C4-2B (cell line): ENCODE results near the gene ZSCAN31.

Experiments used
- H3K27ac ChIP-seq: fragments of 450-650 bp; 2 replicates; pipeline ENCODE4 v1.5.1; 2017
- CTCF ChIP-seq: fragments of 450-650 bp; conservative IDR thresholded peaks from 2 replicates; pipeline ENCODE4 v1.5.1; 2017; ENCODE audit warnings: mild to moderate bottlenecking
- ZFX ChIP-seq: fragments of 450-650 bp; IDR thresholded peaks from 2 replicates; pipeline ENCODE4 v1.6.1; 2017

Gene ZSCAN31

GRCh38 chr6:28335564-28336283, at the start of gene ZSCAN31:
ZSCAN31 (minus strand) TSS chr6:28336148; CDS start chr6:28329683, 6,465 bp downstream.
- TF ChIP-seq ZFX: no peak
- no peak for TF ChIP-seq CTCF
- peak within 1 kb of the TSS; percentile 53 for H3K27ac ChIP-seq

DNA sequence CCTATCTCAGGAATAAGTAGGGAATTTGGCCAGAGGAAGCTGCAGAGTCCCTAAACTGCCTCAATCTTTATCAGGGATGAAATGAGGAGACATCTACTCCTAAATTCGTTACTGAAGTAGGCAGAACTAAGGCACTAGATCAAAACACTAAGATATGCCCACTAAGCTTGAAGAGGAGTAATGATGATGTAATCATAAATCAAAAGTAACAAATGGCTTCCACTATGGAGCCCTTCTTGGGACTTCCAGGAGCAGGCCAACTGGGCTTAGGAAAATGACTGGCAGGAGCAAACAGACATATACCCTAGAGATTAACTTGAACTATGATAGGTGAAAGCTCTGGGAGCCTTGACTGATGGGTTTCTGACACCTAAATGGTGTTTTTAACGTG, 48.2 kb upstream of the ZSCAN31 start:
- H3K27ac ChIP-seq: no peak overlapping the region
- TF ChIP-seq ZFX (no peak), CTCF (no peak)

- H3K27ac ChIP-seq: peak overlapping the region; percentile 67
- TF ChIP-seq CTCF (peak; percentile 84), ZFX (no peak; the same call in 1 of the 2 replicates)
Observed at GRCh38 chr6:28383235-28384142, 47.5 kb upstream of the ZSCAN31 start.

- no peak for TF ChIP-seq CTCF
- TF ChIP-seq ZFX: no peak
- H3K27ac ChIP-seq: no peak overlapping the region
Observed at GRCh38 chr6:28380381-28380780, 44.4 kb upstream of the ZSCAN31 start.

DNA sequence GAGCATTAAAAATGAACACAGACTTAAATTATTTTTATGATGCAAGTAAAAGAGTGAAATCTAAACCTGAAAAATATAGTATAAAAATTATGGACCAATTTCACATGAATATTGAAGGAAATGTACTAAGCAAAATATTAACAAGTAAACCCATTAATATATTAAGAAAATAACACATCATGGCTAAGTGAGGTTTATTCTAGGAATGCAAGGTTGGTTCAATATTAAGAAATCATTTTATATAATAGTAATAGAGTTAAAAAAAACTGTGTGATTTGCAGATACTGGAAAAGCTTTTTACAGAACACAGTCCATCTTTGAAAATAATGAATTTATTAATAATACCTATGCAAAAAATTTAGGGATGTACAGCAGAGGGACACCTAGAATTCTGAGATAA, 42.7 kb upstream of the ZSCAN31 start:
- TF ChIP-seq CTCF: no peak
- TF ChIP-seq ZFX: no peak
- H3K27ac ChIP-seq: no peak overlapping the region

DNA sequence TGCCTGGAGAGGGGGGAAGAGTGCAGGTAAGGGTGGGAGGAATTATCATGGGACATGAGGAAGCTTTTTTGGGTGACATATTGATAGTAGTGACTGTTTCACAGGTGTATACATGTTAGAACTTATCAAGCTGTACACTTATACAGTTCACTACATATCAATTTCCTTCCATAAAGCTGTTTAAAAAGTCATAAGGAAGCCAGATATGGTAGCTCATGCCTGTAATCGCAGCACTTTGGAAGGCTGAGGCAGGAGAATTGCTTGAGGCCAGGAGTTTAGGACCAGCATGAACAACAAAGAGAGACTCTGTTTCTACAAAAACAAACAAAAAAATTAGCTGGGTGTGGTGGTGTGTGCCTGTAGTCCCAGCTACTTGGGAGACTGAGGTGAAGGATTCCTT, 41.9 kb upstream of the ZSCAN31 start:
- H3K27ac ChIP-seq: no peak overlapping the region

More for the DNA sequence above, 41.9 kb upstream of the ZSCAN31 start:
- TF ChIP-seq ZFX (no peak), CTCF (no peak)
